Measurements from ENCODE around the gene PAOX. TPM values are rescaled to one million over a fixed set of nuclear protein-coding genes. Genes with fewer than 3 reads are reported as not detected.

PAOX gene
- total and polyA plus RNA-seq, 2 of the 4 experiments (the other 2 are of a cell fraction) = 3.8 to 4.5 TPM

GRCh38 chr10:133420579-133420978 lies 41.5 kb downstream of the PAOX start:
- no peak overlapping the region for H3K18ac ChIP-seq (ENCODE audit: low read depth, low read length)
- no peak overlapping the region for H3K27ac ChIP-seq (ENCODE audit: insufficient read depth, low read length)
- H3K9me3 ChIP-seq (ENCODE audit: control insufficient read depth, insufficient read depth, low read length) = no peaks in the 10 kb centered on the region
- no peak overlapping the region for H3K23ac ChIP-seq (ENCODE audit: low read depth, low read length)
- H2BK20ac ChIP-seq (ENCODE audit: low read depth, low read length) = no peak overlapping the region
- H3K56ac ChIP-seq (ENCODE audit: extremely low read depth, insufficient read depth, low read length) = no peak overlapping the region
- BruUV-seq (replicated peaks) = no TSS peak
- H3K4me1 ChIP-seq (ENCODE audit: control insufficient read depth, insufficient read depth, low read length) = no peaks in the 10 kb centered on the region; the same call in 1 of the 2 replicates
- no peak overlapping the region for H2BK120ac ChIP-seq (ENCODE audit: low read depth, low read length)
- dilution Hi-C loops (cut with HindIII; ENCODE audit: low sequenced_read_pairs, unreplicated experiment) = no loop called here
- H2BK5ac ChIP-seq (ENCODE audit: low read depth, low read length, poor library complexity, severe bottlenecking) = no peak overlapping the region
- H4K91ac ChIP-seq (ENCODE audit: insufficient read depth, low read depth, low read length) = no peak overlapping the region
- H2AFZ ChIP-seq (replicated peaks; ENCODE audit: low read length, poor library complexity) = no peak overlapping the region
- H3K9me1 ChIP-seq (ENCODE audit: insufficient read depth, low read length) = no peaks in the 10 kb centered on the region
- peaks cover 3% of the 10 kb centered on the region; the same call in 1 of the 2 replicates for H3K27me3 ChIP-seq (ENCODE audit: control insufficient read depth, insufficient read depth, low read length)
- POLR2A ChIA-PET (ENCODE audit: unreplicated experiment) = no interaction called here
- H3K4ac ChIP-seq (ENCODE audit: low read depth, low read length) = no peak overlapping the region
- no peak overlapping the region for H3K4me3 ChIP-seq (ENCODE audit: insufficient read depth, low read depth, low read length)
- CTCF ChIA-PET = no interaction called here
- in situ Hi-C loops (cut with MboI; ENCODE audit: low sequenced_read_pairs) = no loop called here
- no peak overlapping the region for H3K4me2 ChIP-seq (ENCODE audit: low read depth, low read length)
- peaks cover 28% of the 10 kb centered on the region for H3K36me3 ChIP-seq (ENCODE audit: control insufficient read depth, insufficient read depth, low read length)
- DNase-seq = no peak
- no peak overlapping the region for H2AK5ac ChIP-seq (ENCODE audit: low read depth, low read length)
- no peak for TF ChIP-seq RAD21 (IDR thresholded peaks at IDR 0.05; ENCODE audit: low read length)
- no peak for TF ChIP-seq SMC3 (IDR thresholded peaks at IDR 0.05; ENCODE audit: low read depth, low read length)
- TF ChIP-seq RCOR1 (IDR thresholded peaks at IDR 0.05; ENCODE audit: insufficient replicate concordance, low read length) = no peak
- TF ChIP-seq POLR2A (IDR thresholded peaks at IDR 0.05; ENCODE audit: low read depth, low read length) = no peak
- no peak for TF ChIP-seq ELK1 (IDR thresholded peaks at IDR 0.05; ENCODE audit: borderline replicate concordance, low read depth, low read length)
- TF ChIP-seq NFE2L2 (IDR thresholded peaks at IDR 0.05; ENCODE audit: low read depth, low read length) = no peak
- no peak for TF ChIP-seq BHLHE40 (IDR thresholded peaks at IDR 0.05; ENCODE audit: low read depth, low read length)
- no peak for TF ChIP-seq CHD1 (IDR thresholded peaks at IDR 0.05; ENCODE audit: low read depth, low read length)
- no peak for TF ChIP-seq RFX5 (IDR thresholded peaks at IDR 0.05; ENCODE audit: low read depth, low read length)
- TF ChIP-seq CTCF (conservative IDR thresholded peaks at IDR 0.05; ENCODE audit: low read depth, low read length) = no peak
- TF ChIP-seq, protein P1, sequence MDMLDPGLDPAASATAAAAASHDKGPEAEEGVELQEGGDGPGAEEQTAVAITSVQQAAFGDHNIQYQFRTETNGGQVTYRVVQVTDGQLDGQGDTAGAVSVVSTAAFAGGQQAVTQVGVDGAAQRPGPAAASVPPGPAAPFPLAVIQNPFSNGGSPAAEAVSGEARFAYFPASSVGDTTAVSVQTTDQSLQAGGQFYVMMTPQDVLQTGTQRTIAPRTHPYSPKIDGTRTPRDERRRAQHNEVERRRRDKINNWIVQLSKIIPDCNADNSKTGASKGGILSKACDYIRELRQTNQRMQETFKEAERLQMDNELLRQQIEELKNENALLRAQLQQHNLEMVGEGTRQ (IDR thresholded peaks at IDR 0.05; ENCODE audit: low read depth, low read length) = no peak
- TF ChIP-seq MXI1 (IDR thresholded peaks at IDR 0.05; ENCODE audit: borderline replicate concordance, low read depth, low read length) = no peak
- no peak for TF ChIP-seq CEBPB (IDR thresholded peaks at IDR 0.05; ENCODE audit: low read depth, low read length)
- no peak overlapping the region for H4K8ac ChIP-seq (ENCODE audit: low read depth in 2 of 2, low read length in 2 of 2)
- no peak overlapping the region for H3K14ac ChIP-seq (replicated peaks; ENCODE audit: low read depth, low read length)
- WGBS, 2 experiments (ENCODE audit: extremely low coverage in 2 of 2, insufficient read length in 1 of 2) = no CpG with 5 or more reads among the region's 6 CpGs
- no peak overlapping the region for H3K9ac ChIP-seq (ENCODE audit: low read depth, low read length)
- H4K5ac ChIP-seq (ENCODE audit: low read depth, low read length) = no peak overlapping the region
- no peak overlapping the region for H2AK9ac ChIP-seq (replicated peaks; ENCODE audit: low read depth, low read length, poor library complexity)
- no peaks in the 10 kb centered on the region; the same call in none of the 2 replicates for H4K20me1 ChIP-seq (ENCODE audit: insufficient read depth, low read length)
- H3K79me1 ChIP-seq (ENCODE audit: low read depth in 1 of 2, low read length in 2 of 2) = 0 out of 4 replicates have a peak, but pooled peaks cover 1 to 4% of the 10 kb centered on the region in 2 experiments
- no peak for ATAC-seq (ENCODE audit: low read depth)
- intact Hi-C loops (cut with micrococcal nuclease) = no loop called here
- no peak overlapping the region for H2BK15ac ChIP-seq (ENCODE audit: low read depth, low read length)
